ENCODE measurements around the gene ANO6. TPM values are rescaled to one million over a fixed set of nuclear protein-coding genes. Genes with fewer than 3 reads are reported as not detected.

ANO6 gene
- total and polyA plus RNA-seq, 2 of the 4 experiments (the other 2 are of a cell fraction): 21.6 to 41.0 TPM

DNA sequence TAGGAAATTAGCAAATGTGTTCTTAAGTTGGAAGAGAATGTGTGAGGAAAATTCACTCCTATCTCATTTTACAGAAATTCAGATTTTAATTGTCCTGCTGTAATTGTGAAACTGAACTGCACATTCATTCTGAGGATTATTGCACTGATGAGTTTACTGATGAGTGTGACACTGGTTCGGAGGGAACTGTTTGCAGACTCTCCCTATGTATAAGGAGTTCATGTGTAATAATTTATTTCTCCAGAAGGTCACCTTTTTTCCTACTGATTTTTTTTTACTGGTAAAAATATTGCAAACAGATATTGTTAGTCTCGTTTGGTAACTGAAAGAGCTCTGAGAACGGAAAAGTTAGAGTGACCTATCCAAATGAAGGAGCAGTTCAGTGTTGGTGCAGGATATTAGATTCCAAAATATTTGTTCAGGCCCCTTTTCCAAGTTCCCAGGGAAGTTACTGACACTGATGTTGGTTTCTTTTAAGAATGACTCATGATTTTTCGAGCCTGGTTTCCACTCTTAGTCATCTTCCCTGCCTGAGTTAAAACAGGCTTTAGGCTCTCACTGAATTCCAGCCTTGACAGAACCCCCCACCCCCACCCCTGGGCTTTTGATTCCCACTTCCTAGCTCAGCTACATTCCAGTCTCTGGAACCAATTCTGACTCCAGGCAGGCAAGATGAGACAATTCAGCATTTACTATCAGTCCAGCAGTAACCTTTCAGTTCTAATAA, 18.4 kb downstream of the ANO6 start (continued):
- TF ChIP-seq, protein P1, sequence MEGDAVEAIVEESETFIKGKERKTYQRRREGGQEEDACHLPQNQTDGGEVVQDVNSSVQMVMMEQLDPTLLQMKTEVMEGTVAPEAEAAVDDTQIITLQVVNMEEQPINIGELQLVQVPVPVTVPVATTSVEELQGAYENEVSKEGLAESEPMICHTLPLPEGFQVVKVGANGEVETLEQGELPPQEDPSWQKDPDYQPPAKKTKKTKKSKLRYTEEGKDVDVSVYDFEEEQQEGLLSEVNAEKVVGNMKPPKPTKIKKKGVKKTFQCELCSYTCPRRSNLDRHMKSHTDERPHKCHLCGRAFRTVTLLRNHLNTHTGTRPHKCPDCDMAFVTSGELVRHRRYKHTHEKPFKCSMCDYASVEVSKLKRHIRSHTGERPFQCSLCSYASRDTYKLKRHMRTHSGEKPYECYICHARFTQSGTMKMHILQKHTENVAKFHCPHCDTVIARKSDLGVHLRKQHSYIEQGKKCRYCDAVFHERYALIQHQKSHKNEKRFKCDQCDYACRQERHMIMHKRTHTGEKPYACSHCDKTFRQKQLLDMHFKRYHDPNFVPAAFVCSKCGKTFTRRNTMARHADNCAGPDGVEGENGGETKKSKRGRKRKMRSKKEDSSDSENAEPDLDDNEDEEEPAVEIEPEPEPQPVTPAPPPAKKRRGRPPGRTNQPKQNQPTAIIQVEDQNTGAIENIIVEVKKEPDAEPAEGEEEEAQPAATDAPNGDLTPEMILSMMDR (conservative IDR thresholded peaks at IDR 0.05; ENCODE audit: low read depth, low read length): no peak
- TF ChIP-seq RCOR1 (IDR thresholded peaks at IDR 0.05; ENCODE audit: insufficient replicate concordance, low read length): no peak

All from IMR-90 (cell line).